Bronchial epithelial cell (primary cell): ENCODE results near the gene ADPRHL1. TPM values are rescaled to one million over a fixed set of nuclear protein-coding genes. Genes with fewer than 3 reads are reported as not detected.

Source experiments
- DNase-seq: peaks from one replicate; pipeline ENCODE4 v3.0.0-alpha.2; 2010; ENCODE audit warnings: low read depth
- FAIRE-seq: peaks from 2 replicates; lab custom pipeline; 2011; peaks lifted over from hg19 to GRCh38; lab: Jason Lieb, UNC
- H3K27me3 ChIP-seq: 2 replicates; pipeline ENCODE4 v1.5.1; 2011; ENCODE audit warnings: low read length; ENCODE audit not compliant: control insufficient read depth, insufficient read depth
- H3K36me3 ChIP-seq: 2 replicates; pipeline ENCODE4 v1.5.1; 2011; ENCODE audit warnings: low read length; ENCODE audit not compliant: control insufficient read depth, insufficient read depth
- H3K4me3 ChIP-seq: 2 replicates; pipeline ENCODE4 v1.5.1; 2011; ENCODE audit warnings: mild to moderate bottlenecking, low read depth, low read length, control low read depth
- total RNA-seq: library from RNA; depleted of rRNA; stranded (reverse); fragments of >200 nt; gene quantifications from 2 replicates; pipeline ENCODE4 v1.2.1, GENCODE V29; 2014
- TF ChIP-seq, protein P1 (sequence below): IDR thresholded peaks from 2 replicates; pipeline ENCODE4 v1.5.1; 2011; ENCODE audit warnings: mild to moderate bottlenecking, moderate library complexity, low read length, control low read depth, inconsistent platforms; ENCODE audit not compliant: insufficient read depth, severe bottlenecking

Gene ADPRHL1
- total RNA-seq, 1 donor from 2014 or later, result 0.26 TPM

DNA sequence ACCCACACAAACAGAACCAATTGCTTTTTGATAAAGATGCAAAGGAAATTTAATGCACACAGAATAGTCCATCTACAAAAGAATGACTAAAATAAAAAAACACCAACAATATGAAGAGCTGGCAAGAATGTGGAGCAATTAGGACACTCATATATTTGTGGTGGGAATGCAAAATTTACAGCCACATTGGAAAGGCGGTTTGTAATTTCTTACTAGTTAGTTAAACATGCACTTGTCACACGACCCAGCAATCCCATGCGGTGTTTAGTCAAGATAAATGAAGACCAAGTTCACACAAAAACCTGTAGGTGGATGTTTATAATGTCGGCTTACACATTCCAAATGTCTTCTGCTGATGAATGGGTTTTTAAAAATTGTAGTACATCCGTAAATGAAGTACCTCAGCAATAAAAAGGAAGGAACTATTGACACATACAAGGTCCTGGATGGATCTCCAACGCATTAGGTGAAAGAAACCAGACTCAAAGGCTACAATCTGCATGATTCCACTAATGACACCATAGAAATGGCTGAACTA, 94.6 kb downstream of the ADPRHL1 start:
- peaks cover 5% of the 10 kb centered on the region for H3K36me3 ChIP-seq
- H3K27me3 ChIP-seq, result no peaks in the 10 kb centered on the region
- no peak overlapping the region for H3K4me3 ChIP-seq
- no peak for DNase-seq
- FAIRE-seq, result no peak
- TF ChIP-seq, protein P1, sequence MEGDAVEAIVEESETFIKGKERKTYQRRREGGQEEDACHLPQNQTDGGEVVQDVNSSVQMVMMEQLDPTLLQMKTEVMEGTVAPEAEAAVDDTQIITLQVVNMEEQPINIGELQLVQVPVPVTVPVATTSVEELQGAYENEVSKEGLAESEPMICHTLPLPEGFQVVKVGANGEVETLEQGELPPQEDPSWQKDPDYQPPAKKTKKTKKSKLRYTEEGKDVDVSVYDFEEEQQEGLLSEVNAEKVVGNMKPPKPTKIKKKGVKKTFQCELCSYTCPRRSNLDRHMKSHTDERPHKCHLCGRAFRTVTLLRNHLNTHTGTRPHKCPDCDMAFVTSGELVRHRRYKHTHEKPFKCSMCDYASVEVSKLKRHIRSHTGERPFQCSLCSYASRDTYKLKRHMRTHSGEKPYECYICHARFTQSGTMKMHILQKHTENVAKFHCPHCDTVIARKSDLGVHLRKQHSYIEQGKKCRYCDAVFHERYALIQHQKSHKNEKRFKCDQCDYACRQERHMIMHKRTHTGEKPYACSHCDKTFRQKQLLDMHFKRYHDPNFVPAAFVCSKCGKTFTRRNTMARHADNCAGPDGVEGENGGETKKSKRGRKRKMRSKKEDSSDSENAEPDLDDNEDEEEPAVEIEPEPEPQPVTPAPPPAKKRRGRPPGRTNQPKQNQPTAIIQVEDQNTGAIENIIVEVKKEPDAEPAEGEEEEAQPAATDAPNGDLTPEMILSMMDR, result no peak

DNA sequence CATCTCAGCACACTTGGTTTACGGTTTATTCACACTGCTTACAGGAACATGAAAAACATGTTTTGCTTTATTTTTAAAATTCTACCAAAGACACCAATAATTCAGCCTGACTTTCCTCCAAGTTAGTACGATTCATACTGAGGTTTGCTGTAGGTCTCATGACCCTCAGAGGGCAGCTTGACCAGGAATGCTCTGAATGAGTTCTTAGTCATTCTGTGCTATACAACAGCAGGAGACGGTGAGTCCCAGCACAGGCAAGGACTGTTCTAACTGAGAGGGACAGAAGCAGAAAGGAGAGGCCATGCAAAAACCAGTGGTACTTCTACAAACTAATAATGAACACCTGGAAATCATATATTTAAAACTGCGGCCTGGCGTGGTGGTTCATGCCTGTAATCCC, 95.8 kb downstream of the ADPRHL1 start:
- Histone ChIP-seq H3K27me3 (no peaks in the 10 kb centered on the region), H3K36me3 (peaks cover 4% of the 10 kb centered on the region), H3K4me3 (no peak overlapping the region)
- TF ChIP-seq, protein P1, result no peak
- no peak for FAIRE-seq
- peak; percentile 9 for DNase-seq

DNA sequence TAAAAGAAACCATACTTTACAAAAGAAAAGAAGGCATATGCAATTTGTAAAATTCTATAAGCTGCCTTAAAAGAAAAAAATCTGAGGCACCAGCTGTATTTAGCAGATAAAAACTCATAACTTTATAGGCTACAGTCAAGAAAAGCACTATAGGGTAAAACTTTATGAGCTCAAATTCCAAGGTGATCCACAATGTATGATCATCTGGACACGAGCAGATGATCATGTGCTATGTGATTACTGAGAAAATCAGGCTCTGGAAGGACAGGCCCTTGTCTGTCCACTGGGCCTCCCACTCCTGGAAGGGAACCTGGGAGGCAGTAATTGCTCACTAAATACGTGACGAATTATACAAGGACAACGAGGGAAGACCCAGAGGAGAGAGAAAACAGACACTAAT, 96.7 kb downstream of the ADPRHL1 start:
- no peaks in the 10 kb centered on the region for H3K27me3 ChIP-seq
- peaks cover 4% of the 10 kb centered on the region for H3K36me3 ChIP-seq
- DNase-seq (no peak), FAIRE-seq (no peak)
- H3K4me3 ChIP-seq, result no peak overlapping the region
- TF ChIP-seq, protein P1, result no peak

DNA sequence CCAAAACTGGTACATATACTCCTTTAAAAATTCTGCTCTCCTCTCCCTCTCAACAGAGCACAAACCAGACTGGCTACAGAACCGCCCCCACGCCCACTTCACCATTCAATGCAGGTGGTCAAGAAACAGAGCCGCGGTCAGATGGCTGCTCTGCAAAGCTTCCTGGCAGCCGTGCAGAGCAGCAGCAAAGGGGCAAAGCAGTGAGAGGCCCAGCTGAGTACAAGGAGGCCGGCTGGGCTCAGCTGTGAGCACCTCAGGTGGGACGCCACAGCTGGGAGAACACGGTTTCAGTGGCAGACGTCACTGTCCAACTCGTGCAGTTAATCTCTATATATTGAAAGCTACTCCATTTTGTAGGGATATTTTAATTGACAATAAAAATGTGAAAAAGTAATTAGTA, 97.7 kb downstream of the ADPRHL1 start:
- FAIRE-seq, result no peak
- Histone ChIP-seq H3K4me3 (no peak overlapping the region), H3K36me3 (peaks cover 4% of the 10 kb centered on the region), H3K27me3 (no peaks in the 10 kb centered on the region)
- TF ChIP-seq, protein P1, result no peak
- no peak for DNase-seq

DNA sequence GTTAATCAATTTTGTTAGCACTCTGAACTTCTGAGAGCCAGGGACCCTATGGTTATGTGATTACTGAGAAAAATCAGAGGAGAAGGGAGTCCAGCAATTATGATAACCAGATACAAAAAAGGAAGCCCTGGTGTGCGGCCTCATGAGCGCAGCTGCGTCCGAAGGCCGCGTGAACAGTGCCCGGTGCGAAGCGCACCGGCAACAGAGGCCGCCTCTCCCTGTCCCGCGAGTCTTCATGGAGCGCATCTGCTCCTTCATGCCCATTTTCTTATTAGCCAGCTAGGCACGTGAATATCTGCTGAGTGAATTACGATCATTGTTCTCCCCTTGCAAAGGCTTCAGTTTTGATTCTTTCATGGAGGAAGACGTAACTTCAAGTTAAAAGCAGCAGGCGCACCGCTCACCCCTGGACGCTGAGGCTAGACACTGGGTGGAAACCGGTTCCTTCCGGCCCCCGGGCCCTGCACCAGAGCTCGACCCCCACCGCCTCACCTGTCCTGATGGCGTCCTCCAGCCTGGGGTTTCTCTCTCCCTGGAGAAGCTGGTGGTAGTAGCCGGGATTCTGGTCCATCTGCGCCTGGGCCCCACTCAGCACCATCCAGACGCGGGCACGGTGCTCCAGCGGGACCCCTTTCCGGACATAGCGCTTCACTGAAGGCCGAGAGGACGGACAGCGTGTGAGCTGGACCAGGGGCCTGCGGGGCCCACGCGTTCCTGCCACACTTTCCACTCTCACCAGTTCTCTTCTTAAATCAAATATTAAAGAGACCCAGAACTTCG, 98.3 kb downstream of the ADPRHL1 start:
- DNase-seq (no peak), FAIRE-seq (no peak)
- TF ChIP-seq, protein P1, result no peak
- H3K4me3 ChIP-seq, result no peak overlapping the region
- peaks cover 5% of the 10 kb centered on the region for H3K36me3 ChIP-seq
- H3K27me3 ChIP-seq, result no peaks in the 10 kb centered on the region
